MCF 10A (cell line): ENCODE results near the gene WDR82. TPM values are rescaled to one million over a fixed set of nuclear protein-coding genes. Genes with fewer than 3 reads are reported as not detected.

Experiments used
- BruUV-seq: library from RNA; stranded (reverse); fragments of 400-500 nt; replicated peaks from 2 replicates; lab custom pipeline; 2021; lab: Mats Ljungman, UMichigan
- CTCF ChIA-PET: fragments of 300-600 bp; sonication (Branson Sonifier 250); formaldehyde crosslinking; extraction: SDS; loops from one replicate; lab custom pipeline; 2021; ENCODE audit warnings: antibody characterized with exemption, inconsistent platforms; lab: Yijun Ruan, JAX
- POLR2A ChIA-PET: fragments of 300-600, 350-650 bp; sonication (Branson Sonifier 250); formaldehyde crosslinking; extraction: SDS; loops from one replicate; lab custom pipeline; 2020; ENCODE audit warnings: antibody characterized with exemption, inconsistent platforms; lab: Yijun Ruan, JAX
- DNase-seq: peaks from one replicate; pipeline ENCODE4 v3.0.0-alpha.2; 2018; ENCODE audit not compliant: unreplicated experiment
- H3K27ac Mint-ChIP-seq: one replicate; pipeline ENCODE4 v1.8.0; 2022; ENCODE audit warnings: mild to moderate bottlenecking, low read depth, mixed read lengths; ENCODE audit not compliant: unreplicated experiment
- H3K27me3 Mint-ChIP-seq: one replicate; pipeline ENCODE4 v1.8.0; 2022; ENCODE audit warnings: mixed read lengths; ENCODE audit not compliant: insufficient read depth, unreplicated experiment
- H3K36me3 Mint-ChIP-seq: one replicate; pipeline ENCODE4 v1.8.0; 2022; ENCODE audit warnings: mild to moderate bottlenecking, moderate library complexity, mixed read lengths; ENCODE audit not compliant: insufficient read depth, unreplicated experiment
- H3K4me1 Mint-ChIP-seq: one replicate; pipeline ENCODE4 v1.8.0; 2022; ENCODE audit warnings: mixed read lengths; ENCODE audit not compliant: insufficient read depth, unreplicated experiment
- H3K4me3 Mint-ChIP-seq: one replicate; pipeline ENCODE4 v1.8.0; 2022; ENCODE audit warnings: mild to moderate bottlenecking, moderate library complexity, mixed read lengths; ENCODE audit not compliant: unreplicated experiment
- H3K9me3 Mint-ChIP-seq: one replicate; pipeline ENCODE4 v1.8.0; 2022; ENCODE audit warnings: mixed read lengths; ENCODE audit not compliant: unreplicated experiment
- intact Hi-C: fragments of 100-400 bp; cut with micrococcal nuclease; formaldehyde crosslinking; loops from 2 replicates; pipeline ENCODE4 v1.14.1; 2022
- total RNA-seq: library from RNA; stranded (reverse); gene quantifications from 2 replicates; pipeline ENCODE4 v1.2.3, GENCODE V29; 2022
- TF ChIP-seq, protein P1 (sequence below): fragments of 200-600 bp; IDR thresholded peaks from one replicate; pipeline ENCODE4 v1.8.0; 2022; ENCODE audit warnings: antibody characterized with exemption, mild to moderate bottlenecking; ENCODE audit not compliant: unreplicated experiment

The WDR82 gene
- total RNA-seq, 1 experiment from 2014 or later: 62.5 TPM

DNA sequence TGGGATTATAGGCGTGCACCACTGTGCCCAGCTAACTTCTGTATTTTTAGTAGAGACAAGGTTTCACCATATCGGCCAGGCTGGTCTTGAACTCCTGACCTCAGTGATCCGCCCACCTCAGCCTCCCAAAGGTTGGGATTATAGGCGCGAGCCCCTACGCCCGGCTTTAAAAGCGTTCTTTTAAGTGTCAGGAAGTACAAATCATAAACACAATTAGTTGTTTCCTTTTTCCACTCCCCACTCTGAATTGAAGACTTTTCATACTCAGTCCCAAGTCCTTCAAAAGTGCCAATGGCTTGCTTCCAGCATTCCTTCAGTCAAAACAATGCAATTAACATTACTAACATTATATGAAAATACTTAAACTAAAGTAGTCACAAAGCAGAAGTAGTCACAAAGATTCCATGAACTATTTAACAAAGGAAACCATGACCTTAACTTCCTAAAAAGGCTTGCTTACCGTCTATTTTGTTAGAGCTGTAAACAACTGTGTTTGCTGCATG is 8.1 kb downstream of the WDR82 start:
- TF ChIP-seq, protein P1, sequence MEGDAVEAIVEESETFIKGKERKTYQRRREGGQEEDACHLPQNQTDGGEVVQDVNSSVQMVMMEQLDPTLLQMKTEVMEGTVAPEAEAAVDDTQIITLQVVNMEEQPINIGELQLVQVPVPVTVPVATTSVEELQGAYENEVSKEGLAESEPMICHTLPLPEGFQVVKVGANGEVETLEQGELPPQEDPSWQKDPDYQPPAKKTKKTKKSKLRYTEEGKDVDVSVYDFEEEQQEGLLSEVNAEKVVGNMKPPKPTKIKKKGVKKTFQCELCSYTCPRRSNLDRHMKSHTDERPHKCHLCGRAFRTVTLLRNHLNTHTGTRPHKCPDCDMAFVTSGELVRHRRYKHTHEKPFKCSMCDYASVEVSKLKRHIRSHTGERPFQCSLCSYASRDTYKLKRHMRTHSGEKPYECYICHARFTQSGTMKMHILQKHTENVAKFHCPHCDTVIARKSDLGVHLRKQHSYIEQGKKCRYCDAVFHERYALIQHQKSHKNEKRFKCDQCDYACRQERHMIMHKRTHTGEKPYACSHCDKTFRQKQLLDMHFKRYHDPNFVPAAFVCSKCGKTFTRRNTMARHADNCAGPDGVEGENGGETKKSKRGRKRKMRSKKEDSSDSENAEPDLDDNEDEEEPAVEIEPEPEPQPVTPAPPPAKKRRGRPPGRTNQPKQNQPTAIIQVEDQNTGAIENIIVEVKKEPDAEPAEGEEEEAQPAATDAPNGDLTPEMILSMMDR: no peak
- H3K36me3 Mint-ChIP-seq: peaks cover 97% of the 10 kb centered on the region
- no peak overlapping the region for H3K27ac Mint-ChIP-seq
- intact Hi-C loops: no loop called here
- ChIA-PET CTCF (interaction anchor here (0.7 to 1.4 kb wide), 2 partner anchors 30 to 50 kb away, joined by 3 to 4 read pairs; no protein-coding TSS in a partner anchor), POLR2A (interaction anchor here (0.7 to 0.9 kb wide), 3 partner anchors 10 to 12 kb away, joined by 3 to 4 read pairs (median 4); no protein-coding TSS in a partner anchor)
- H3K4me1 Mint-ChIP-seq: peaks cover 15% of the 10 kb centered on the region
- no peaks in the 10 kb centered on the region for H3K27me3 Mint-ChIP-seq
- H3K4me3 Mint-ChIP-seq: no peak overlapping the region
- H3K9me3 Mint-ChIP-seq: no peaks in the 10 kb centered on the region
- BruUV-seq: no TSS peak
- no peak for DNase-seq

DNA sequence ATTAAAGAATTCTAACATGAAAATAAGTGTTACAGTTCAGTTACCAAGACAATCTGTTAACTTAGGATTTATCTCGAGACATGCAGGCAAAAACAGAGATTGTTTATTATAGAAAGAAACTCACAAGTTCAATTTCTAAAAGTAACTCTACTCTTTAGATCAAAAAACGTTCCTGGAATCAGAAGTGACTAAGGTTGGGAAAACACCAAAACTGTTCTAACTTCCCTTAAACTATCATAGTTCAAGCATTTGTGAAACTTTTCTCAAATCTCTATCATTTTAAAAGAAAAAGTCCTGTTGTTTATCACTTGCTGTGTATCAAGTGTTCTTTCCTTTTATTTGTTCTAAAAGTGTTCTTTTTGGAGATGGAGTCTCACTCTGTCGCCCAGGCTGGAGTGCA is 8.7 kb downstream of the WDR82 start:
- intact Hi-C loops: no loop called here
- peaks cover 99% of the 10 kb centered on the region for H3K36me3 Mint-ChIP-seq
- no peak overlapping the region for H3K4me3 Mint-ChIP-seq
- H3K27ac Mint-ChIP-seq: no peak overlapping the region
- TF ChIP-seq, protein P1: no peak
- no TSS peak for BruUV-seq
- CTCF ChIA-PET: interaction anchor here (1.4 kb wide), 1 partner anchor 49 kb away, joined by 3 read pairs; no protein-coding TSS in a partner anchor
- H3K9me3 Mint-ChIP-seq: no peaks in the 10 kb centered on the region
- H3K4me1 Mint-ChIP-seq: peaks cover 15% of the 10 kb centered on the region
- no peak for DNase-seq
- H3K27me3 Mint-ChIP-seq: no peaks in the 10 kb centered on the region
- POLR2A ChIA-PET: no interaction called here

DNA sequence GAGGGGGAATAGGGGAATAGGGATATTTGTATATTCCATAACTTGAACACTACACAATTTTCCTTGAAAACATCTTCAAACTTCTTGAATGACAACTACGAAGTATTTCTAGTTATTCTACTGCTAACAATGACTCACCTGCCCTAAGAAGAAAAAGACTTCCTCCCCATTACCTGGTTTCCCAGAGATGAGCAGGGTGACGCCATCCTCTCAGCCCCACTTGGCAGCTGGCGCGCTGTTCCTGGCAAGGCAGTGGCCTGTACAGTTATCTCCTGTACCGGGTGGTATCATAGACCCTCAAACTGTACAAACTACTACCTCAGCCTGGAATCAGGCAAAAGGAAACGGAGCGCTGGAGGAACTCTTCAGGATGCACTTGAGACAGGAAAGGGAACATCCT is 10.4 kb downstream of the WDR82 start:
- DNase-seq: peak; percentile 53
- Mint-ChIP-seq H3K27ac (no peak overlapping the region), H3K36me3 (peaks cover 99% of the 10 kb centered on the region), H3K4me3 (no peak overlapping the region), H3K4me1 (peaks cover 23% of the 10 kb centered on the region), H3K27me3 (no peaks in the 10 kb centered on the region), H3K9me3 (no peaks in the 10 kb centered on the region)
- CTCF ChIA-PET: interaction anchor here (1.0 kb wide), 1 partner anchor 36 kb away, joined by 3 read pairs; no protein-coding TSS in a partner anchor
- POLR2A ChIA-PET: interaction anchor here (0.6 to 2.5 kb wide), 3 partner anchors 10 to 28 kb away, joined by 3 to 14 read pairs (median 3); partner anchors contain the start of gene WDR82
- TF ChIP-seq, protein P1: no peak
- BruUV-seq: TSS peak; percentile 14
- intact Hi-C loops: no loop called here

DNA sequence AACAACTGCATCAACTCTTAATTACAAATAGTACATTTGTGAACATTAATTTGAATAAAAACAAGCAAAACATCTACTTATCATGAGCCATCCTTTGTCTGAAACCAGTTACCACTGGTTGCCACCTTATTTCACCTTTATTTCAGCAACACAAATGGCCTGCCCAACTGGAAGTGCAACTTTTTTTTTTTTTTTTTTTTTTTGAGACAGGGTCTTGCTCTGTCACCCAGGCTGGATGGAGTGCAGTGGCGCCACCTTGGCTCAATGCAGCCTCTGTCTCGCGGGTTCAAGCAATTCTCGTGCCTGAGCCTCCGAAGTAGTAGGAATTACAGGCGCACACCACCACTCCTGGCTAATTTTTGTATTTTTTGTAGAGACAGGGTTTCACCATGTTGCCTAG is 13.1 kb downstream of the WDR82 start:
- Mint-ChIP-seq H3K27ac (no peak overlapping the region), H3K27me3 (no peaks in the 10 kb centered on the region), H3K4me3 (no peak overlapping the region), H3K4me1 (peaks cover 16% of the 10 kb centered on the region), H3K36me3 (peaks cover 100% of the 10 kb centered on the region), H3K9me3 (no peaks in the 10 kb centered on the region)
- ChIA-PET CTCF (interaction anchor here (0.8 kb wide), 1 partner anchor 12 kb away, joined by 3 read pairs; no protein-coding TSS in a partner anchor), POLR2A (interaction anchor here (1.2 kb wide), 1 partner anchor 26 kb away, joined by 5 read pairs; the partner anchor contains the start of gene TWF2)
- intact Hi-C loops: no loop called here
- TF ChIP-seq, protein P1: no peak
- no TSS peak for BruUV-seq
- no peak for DNase-seq
